ENCODE data around the gene SMARCAL1.

SMARCAL1 gene

DNA sequence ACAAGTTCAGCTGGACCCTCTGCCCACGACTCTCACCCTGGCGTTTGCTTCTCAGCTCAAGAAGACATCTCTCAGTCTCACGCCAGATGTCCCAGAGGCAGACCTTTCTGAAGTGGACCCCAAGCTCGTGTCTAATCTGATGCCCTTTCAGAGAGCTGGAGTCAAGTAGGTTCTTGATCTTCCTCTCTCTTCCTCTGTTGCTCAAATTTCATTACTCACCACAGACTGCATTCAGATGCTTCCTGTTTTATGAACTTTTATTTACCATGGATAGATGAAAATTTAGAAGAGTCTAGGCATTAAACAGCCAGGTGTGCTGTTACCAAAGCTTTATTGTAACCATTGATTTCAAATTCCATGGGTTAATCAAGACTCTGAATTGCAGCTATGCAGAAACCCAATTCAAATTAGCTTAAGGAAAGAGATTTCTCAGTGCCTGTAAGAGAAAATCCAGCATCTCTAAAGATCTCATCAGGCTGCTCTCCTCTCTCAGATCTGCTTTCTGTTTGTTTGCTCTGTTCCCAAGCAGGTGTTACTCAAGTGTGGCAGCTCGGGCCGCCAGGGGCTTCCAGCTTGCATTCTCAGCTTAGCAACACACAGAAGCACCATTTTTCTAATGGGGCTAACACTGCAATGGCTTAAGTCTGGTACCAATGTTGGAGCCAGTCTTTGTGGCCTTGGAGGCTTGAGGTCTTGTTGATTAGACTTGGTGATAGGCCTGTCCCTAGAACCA is 16.5 kb downstream of the SMARCAL1 start:
- DNase-seq (ENCODE audit: low read depth) = no peak

DNA sequence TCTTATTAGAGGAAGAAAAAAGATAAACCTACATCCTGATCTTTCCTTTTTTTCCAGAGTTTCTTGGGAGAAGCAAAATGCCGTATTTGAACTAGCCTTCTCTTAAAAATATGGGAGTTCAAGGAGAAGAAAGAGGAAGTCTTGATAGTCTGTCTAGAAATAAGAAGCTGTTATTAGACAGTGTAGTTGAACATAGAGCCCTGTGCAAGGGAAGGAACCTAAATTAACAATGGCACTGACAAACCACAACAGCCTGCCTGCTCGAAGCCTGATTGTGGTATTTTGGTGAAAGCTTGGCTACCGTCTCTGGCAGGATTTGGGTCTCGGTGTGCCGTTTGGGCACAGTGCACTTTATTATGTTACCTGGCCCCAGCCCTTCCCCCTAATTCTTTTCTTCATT is 17.1 kb downstream of the SMARCAL1 start:
- no peak for DNase-seq (ENCODE audit: low read depth)

DNA sequence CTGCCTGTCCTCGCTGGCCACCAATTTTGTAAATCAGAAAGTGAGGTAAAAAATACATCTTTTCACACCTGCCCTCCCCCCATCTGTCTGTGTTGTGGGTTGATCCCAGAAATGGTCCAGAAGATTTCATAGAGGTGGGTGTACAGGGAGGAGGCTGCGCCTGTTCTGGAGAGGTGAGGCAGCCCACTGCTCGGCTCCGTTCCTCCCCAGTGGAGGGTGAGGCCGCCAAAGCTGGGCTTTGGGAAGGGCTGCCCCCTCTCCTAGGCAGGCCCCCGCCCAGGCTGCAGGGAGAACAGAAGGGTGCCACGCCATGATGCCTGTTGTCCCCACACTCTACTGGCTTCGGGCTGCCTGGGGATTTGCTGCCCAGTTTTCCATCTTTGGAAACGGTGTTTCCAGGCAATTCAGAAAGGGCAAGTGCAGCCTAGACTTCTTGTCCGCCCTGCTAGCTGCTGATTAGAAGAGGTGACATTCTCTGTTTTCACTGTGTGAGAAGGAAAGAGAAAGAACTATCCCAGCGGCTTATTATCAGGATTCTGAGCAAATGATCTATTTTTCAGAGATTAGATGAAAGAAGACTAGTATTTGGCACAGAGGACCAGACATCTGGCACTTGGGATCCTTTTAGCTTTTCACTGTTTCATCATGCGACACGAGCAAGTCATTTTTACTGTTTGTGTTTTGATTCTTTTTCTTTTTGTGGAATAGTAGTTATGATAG is 18.7 kb downstream of the SMARCAL1 start:
- DNase-seq (ENCODE audit: low read depth) = no peak

DNA sequence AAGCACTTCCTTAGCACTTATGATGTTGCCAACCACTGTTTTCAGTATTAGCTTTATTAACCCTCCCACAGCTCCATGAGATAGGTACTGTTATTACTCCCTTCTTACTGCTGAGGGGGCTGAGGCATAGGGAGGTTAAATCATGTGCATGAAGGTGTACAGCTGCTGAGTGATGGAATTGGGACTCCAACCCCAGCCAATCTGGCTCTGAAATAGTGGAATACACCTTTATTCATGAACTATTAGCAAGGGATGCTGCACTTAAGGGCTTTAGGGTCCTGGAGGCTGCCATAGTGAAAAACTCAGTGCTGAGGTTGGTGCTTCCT is 19.2 kb downstream of the SMARCAL1 start:
- DNase-seq (ENCODE audit: low read depth) = no peak

DNA sequence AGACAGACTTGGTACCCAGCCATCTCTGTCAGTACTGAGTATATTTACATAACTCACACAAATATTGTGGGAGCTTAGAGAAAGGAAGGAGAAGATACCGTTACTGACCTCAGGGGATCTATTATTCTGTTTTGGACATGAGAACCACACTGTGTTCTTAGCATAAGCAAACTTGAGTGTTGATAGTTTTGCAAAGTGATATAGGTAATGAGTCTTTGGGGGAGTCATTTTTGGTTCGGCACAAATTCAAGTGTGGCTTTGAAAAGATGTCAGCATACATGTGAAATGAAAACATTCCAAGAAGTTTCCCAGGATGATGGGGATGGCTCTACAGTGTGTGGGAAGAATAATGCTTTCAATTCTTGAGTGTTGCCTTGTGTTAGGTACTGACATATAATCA is 24.1 kb downstream of the SMARCAL1 start:
- DNase-seq (ENCODE audit: low read depth) = no peak

DNA sequence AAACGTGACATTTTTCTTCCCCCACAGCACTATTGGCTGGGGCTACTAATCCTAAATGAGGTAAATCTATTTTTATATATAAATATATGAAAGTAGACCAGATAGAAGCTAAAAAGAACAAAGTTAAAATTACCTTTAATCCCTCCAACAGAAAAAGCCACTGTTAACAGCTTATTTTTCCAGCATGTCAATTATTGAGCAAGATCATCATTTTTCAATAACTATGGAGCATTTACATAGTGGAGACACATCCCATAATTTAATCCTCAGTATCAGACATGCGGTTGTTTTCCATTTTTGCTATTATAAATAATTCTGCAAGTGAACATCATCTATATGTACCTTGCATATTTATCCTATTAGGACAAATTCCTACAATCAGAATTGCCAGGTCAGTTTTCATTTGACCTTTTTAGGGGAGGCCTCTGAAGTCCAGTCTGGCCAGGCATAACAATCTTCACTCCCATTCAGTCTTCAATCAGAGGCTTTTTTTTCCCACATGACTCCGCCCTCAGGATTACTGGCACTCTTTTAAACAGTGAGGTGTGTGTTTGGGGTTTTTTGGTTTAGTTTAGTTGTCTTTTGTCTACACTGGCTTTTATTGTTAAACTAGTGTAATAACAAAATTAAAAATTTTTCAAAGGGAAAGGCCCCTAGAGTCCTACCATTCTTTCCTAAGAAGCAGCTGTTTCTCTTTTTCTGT is 29.2 kb downstream of the SMARCAL1 start:
- no peak for DNase-seq (ENCODE audit: low read depth)

DNA sequence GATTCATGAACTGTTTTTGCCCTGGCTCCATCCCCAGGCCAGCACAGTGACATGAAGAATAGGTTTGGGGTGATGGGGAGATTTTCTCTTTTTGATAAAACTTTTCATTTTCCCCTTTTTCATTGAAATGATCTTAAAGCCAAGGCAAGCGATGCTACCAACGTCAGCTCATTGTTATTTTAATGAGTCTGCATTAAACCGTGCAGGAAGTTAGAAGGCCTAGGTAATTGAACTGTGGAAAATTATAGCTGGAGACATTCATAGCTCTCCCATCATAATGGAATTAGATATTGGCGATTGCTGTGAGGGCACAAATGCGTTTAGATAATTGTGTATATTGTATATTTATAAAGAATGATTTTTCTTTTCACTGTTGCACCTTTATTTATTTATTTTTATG is 33.2 kb downstream of the SMARCAL1 start:
- no peak for DNase-seq (ENCODE audit: low read depth)

DNA sequence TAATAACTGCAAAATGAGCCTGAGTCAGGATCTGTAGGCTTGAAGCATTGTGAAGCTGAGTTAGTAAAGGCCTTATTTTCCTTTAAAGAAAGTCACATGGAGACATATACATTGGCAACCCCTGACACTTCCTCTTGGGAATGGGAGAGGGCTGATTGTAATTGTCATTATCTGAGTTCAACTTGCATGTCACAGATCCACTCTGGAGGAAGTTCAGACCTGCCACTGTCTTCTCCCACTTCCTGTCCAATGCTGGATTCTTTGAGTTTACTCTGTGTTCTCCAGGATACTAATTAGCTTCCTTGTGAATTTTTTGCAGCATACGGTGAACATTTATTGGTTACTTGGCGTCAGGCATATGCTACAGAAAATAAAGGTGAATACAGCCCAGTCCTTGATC is 34.1 kb downstream of the SMARCAL1 start:
- no peak for DNase-seq (ENCODE audit: low read depth)

DNA sequence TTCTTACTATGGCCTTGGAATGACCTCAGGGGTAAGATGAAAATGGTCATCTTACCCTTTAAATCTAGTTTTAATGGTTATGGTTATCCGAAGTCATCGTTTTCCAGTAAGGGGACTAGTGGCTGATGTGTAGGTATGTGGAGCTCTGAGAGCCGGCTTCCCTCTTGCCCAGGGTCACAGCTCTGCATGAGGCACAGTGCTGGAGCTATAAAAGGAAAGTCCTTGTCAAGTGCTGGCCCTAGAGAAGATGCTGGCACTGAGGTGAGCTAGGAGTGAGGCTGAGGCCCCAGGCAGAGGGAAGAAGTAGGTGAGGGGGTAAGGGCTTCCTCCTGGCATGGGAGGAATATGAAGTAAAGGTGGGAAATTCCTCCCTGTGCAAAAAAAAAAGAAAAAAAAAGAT is 35.0 kb downstream of the SMARCAL1 start:
- DNase-seq (ENCODE audit: low read depth) = no peak

DNA sequence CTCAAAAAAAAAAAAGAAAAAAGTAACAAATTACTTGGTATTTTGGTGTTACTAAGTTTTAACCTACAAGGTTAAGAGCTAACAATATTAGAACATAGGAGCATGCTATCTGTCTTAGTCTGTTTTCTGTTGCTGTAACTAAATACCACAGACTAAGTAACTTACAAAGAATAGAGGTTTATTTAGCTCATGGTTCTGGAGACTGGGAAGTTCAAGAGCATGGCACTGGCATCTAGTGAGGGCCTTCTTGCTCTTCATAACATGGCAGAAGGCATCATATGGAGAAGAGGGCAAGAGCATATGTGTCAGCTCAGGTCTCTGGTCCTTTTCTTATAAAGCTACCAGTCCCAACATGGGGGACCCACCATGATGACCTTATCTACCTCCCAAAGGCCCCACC is 36.5 kb downstream of the SMARCAL1 start:
- DNase-seq (ENCODE audit: low read depth) = no peak

DNA sequence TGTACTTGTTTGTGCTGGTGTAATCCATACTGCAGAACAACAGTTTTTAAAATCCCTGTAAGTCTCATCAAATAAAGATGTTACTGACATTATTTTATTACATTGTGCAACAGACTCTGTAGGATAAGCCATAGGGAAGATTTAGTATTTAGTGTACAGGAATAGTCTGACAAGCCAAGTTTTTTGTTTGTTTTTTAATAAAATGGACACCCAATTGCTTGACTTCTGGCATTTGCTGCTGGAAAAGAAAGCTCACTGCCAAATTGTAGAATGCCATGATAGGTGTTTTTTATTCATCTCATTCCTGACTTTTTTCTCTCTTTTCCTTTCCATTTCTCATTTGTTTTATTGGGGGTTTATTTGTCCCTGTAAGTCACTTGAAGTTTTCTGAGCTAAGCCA is 38.1 kb downstream of the SMARCAL1 start:
- DNase-seq (ENCODE audit: low read depth) = no peak

DNA sequence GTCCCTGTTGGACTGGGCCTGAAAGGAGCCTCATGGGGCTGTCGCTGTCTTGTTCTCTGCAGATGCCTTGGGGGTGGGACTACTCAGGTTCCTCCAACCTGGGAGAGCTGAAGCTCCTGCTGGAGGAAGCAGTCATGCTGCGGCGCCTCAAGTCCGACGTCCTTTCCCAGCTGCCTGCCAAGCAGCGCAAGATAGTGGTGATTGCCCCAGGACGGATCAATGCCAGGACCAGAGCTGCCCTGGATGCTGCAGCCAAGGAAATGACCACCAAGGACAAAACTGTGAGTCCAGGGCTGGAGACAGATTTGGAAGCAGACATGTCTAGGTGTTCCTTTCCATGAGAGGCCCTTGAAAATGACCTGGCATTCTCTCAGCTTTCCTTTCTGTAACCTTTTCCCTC is 38.5 kb downstream of the SMARCAL1 start:
- DNase-seq (ENCODE audit: low read depth) = no peak

DNA sequence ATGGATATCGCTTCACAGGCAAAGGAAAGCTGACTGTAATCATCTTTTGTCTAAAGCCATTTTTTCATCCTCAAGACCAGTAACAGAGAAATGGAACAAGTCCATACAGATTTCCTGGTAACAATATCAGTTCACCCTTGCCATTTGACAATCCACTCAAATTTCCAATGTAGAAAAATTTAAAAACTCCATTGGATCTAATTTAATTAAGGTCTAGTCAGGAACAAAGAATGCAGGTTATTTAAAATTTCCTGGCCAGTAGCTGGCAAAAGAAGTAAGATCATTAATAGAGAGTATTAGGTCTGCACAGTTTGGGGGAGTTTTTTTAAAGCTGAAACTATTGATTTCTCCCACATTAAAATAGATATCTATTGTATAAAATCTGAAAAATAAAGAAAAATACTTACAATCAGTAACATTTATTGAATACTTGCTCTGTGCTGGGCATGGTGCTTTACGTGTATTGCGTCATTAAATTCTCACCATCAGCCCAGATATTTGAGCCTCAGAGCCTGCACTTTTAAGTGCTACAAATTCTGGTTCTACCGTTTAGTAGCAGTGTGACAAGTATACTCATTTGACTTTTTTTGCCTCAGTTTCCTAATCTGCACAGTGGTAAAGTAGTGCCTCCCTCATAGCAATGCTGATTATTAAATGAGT is 41.8 kb downstream of the SMARCAL1 start:
- no peak for DNase-seq (ENCODE audit: low read depth)

DNA sequence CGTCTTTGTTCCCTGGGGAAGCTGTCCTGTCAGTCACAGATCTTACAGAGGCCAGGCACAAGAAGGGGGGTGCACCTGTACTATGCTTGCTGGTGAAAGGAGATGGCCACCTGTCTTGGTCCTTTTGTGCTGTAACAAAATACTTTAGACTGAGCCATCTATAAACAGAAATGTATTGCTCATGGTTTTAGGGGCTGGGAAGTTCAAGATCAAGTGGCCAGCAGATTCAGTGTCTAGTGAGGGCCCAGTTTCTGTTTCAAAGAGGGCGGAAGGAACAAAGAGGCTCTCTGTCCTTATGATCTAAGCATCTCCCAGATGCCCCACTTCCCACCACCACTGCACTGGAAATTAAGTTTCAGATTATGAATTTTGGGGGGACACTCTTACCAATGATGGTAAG is 50.9 kb downstream of the SMARCAL1 start:
- peak; percentile 35 for DNase-seq (ENCODE audit: low read depth)

DNA sequence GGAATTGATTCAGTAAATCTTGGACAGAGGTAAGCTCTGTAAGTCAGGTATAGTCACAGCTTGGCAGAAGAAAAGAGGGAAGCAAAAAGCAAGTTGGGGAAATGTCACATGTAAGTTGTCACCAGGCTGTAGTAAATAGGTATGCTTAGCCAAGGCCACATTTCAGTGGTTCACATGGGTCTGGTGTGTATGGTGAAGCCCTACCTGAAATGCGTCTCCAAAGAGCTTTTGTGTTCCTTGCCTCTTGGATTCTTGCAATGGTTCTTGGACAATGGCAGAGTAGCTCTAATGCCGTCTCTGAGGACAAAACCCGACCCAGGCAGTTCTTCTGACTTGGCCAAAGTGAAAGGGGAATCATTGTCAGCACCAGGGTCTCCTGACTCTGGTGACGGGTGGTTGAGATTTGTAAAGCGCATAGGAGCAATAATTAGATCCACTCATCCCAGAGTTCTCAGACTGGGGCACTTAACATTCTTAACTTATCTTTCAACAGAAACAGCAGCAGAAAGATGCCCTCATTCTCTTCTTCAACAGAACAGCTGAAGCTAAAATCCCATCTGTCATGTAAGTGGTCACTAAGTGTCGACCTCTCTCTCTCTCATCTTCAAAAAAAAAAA is 51.9 kb downstream of the SMARCAL1 start:
- no peak for DNase-seq (ENCODE audit: low read depth)

DNA sequence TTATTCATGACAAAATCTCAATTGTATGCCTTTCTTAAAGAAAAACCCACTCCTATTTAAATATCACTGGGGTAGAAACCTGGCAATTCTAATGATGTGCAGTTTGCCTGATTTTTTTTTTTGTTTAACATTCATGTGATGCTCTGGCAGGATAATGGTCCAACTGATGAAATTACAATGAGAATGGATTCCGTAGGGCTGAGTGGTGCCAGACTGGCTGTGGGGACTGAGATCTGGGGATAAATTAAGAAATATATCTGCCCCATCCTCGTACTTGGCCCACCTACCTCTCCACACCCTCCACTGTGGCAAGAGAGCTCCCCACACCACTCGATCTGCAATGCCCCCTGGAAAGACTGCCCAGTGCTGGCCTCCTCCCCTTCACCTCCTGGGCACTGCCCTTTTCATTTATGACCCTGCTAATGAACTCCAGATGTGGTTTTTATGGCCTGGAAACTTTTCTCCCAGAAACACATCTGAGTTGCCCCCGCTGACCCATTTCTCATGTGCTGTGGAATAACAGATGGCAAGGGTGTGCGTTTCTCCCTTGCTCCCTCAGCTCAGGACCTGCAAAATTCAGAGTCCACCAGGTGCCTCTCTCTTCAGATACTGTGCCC is 53.4 kb downstream of the SMARCAL1 start:
- DNase-seq (ENCODE audit: low read depth) = no peak

DNA sequence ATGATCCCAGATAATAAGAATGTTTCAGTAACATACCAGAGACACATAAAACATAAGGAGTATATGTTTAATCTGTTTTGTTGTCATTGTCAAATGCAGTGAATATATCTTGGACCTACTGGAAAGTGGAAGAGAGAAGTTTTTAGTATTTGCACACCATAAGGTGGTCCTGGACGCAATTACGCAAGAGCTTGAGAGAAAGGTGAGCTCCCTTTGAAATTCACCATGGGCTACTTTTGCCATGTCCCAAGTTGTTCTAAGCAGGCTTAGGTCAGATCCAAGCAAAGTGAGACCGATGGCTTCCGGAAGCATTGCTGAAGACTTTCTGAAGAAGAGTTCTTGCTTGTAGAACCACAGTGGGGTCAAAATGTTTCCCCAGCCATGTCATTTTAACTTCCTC is 55.6 kb downstream of the SMARCAL1 start:
- DNase-seq (ENCODE audit: low read depth) = no peak

DNA sequence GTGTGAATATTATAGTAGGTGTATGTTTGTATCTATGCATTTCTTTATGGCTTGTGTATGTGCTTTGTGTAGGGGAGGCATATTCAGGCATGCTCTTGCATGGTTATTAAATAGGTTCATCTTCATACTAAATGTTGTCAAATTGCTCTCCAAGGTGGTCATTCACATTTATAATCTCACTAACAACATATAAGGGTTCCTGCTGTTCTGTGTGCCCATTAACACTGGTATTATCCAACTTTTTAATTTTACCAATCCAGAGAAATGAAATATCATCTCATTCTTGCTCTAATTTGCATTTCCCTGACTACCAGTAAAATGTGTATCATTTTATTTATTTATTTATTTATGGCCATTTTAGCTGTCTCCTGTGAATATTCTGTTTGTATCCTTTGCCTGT is 57.4 kb downstream of the SMARCAL1 start:
- DNase-seq (ENCODE audit: low read depth) = no peak

DNA sequence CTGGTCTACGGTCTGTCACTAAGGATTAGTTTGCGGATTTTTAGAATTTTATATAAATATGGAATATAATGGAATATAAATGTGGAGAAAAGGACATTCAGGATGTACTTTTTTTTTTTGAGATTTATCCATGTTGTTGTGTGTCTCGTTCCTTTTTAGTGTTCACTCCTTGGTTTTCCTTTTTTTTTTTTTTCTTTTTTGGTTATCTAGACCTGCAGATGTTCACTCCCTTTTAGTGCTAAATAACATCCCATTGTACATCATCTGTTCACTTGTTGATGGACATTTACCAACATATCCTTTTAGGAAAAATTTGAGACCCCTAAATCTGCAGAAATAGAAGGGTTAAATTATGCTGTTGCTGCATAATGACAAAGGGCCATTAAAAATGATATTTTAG is 60.9 kb downstream of the SMARCAL1 start:
- DNase-seq (ENCODE audit: low read depth) = no peak

DNA sequence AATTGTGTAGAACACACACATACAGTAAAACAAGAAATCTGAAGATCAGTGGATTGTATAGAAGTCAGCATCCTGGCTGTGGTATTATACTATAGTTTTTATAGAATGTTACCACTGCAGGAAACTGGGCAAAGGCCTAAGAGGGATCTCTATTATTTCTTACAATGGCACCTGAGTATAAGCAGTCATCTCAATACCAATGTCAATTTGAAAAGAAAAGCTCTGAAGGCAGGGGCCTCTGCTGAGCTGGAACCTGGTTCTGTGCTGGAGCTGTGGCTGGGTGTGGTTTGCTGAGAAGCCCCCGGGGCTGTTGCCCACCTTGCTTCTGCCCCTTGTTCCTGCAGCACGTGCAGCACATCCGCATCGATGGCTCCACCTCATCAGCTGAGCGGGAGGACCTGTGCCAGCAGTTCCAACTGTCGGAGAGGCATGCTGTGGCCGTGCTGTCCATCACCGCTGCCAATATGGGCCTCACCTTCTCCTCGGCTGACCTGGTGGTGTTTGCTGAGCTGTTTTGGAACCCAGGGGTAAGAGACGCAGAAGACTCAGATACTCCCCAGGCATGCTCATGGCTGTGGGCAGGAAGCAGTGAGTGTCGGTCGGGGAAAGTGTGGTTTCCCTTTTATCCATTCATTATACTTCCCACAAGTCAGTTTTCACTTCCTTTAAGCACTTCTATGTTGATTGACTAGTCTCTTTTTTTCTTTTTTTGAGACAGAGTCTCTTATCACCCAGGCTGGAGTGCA is 62.8 kb downstream of the SMARCAL1 start:
- DNase-seq (ENCODE audit: low read depth) = no peak

DNA sequence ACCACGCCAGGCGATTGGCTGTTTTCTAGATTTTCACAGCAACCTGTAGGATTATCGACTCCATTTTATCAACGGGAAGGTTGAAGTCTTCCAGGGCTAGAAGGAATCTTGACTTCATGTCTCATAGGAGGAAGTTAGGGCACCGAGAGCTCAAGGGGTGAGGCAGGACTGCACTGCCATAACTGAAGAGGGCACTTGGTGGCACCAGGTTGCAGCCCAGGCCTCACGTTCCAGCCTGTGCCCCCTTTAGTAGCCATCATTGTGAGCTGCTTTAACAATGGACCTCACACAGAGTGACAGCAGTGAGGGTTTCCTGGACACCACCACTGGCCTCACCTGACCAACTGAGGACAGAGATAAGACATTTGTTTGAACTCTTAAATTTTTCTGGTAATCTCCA is 63.5 kb downstream of the SMARCAL1 start:
- DNase-seq (ENCODE audit: low read depth) = no peak

All from ELR (cell line).